ENCODE measurements around the gene HNF1A. TPM values are rescaled to one million over a fixed set of nuclear protein-coding genes. Genes with fewer than 3 reads are reported as not detected.

HNF1A gene
- total and polyA plus RNA-seq, 9 of the 15 experiments (the other 6 are each of a cell fraction or from before 2014, with no cell fraction given): not detected

- no peak for TF ChIP-seq ZNF76 (CRISPR knock-in tag; IDR thresholded peaks at IDR 0.05; ENCODE audit: borderline replicate concordance)
- TF ChIP-seq ZNF121 (CRISPR knock-in tag; conservative IDR thresholded peaks at IDR 0.05): 0 out of 2 replicates have a peak, but pooled peaks have one; percentile 4
These were observed 36.9 kb upstream of the HNF1A start (continued) for GRCh38 chr12:120941412-120941811.

DNA sequence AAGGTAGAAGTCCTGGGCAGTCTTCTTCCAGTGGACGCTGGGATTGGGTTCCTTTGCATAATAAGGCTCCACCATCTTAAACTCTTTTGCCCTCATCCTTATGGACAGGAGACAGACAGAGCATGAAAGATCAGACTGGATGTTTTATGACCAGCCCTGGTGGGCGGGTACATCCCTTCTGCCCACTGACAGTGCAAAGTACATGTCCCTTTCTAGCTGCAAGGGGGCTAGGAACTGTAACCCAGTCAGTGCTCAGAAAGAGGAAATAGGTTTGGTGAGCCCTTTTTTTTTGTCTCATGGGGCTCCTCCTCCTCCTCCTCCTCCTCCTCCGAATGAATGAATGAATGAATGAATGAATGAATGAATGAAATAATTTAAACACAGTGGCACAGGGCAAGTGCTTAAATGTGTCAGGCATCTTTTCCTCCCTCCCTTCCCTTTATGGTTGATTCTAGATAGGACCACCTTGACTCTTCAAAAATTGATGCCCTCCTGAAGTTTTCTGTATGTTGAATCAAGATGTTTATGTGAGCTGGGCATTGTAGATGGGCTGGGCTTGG is 36.4 kb upstream of the HNF1A start:
- in situ Hi-C loops (cut with MboI) (no loop called here), intact Hi-C loops (cut with micrococcal nuclease) (no loop called here)
- TF ChIP-seq MTA2 (IDR thresholded peaks at IDR 0.05; ENCODE audit: low read depth) (no peak), ZNF224 (CRISPR knock-in tag; IDR thresholded peaks at IDR 0.05) (no peak), ZNF24 (IDR thresholded peaks at IDR 0.05) (peak; percentile 92)
- H3K79me2 ChIP-seq (ENCODE audit: control insufficient read depth, insufficient read depth, low read length): no peaks in the 10 kb centered on the region
- FAIRE-seq (no peak), ATAC-seq (no peak; the same call in 2 of the 3 replicates), DNase-seq (ENCODE audit: extremely low read depth in 1 of 4, low spot score in 3 of 4) (no peak)
- WGBS (ENCODE audit: insufficient coverage, low coverage, missing lambda C conversion rate): 18% methylated on average over 2 of the region's 3 CpGs
- no peak overlapping the region for H2AFZ ChIP-seq (ENCODE audit: low read depth, low read length)
- H3K27ac ChIP-seq (ENCODE audit: extremely low read depth, low read depth, low read length): no peak overlapping the region
- H3K9me3 ChIP-seq (replicated peaks; ENCODE audit: control insufficient read depth, insufficient read depth, low read depth, low read length): no peaks in the 10 kb centered on the region
- no peak overlapping the region for H3K9ac ChIP-seq (ENCODE audit: insufficient read depth in 1 of 2, low read depth in 2 of 2, low read length in 2 of 2)
- H3K27me3 ChIP-seq (ENCODE audit: control insufficient read depth in 2 of 2, insufficient read depth in 2 of 2, low read length in 2 of 2): peaks cover 5% of the 10 kb centered on the region in 2 experiments; a peak in 1 of 5 replicates
- H3K4me2 ChIP-seq (ENCODE audit: insufficient read depth, low read length): no peak overlapping the region
- no peaks in the 10 kb centered on the region for H3K36me3 ChIP-seq (ENCODE audit: control insufficient read depth, insufficient read depth, low read length)
- no peak overlapping the region for H3K4me3 ChIP-seq
- no TSS peak for BruUV-seq (replicated peaks)
- no peaks in the 10 kb centered on the region for H3K9me1 ChIP-seq (ENCODE audit: control insufficient read depth, insufficient read depth, low read length)
- POLR2A ChIA-PET: no interaction called here
- peaks cover 3 to 6% of the 10 kb centered on the region in 2 experiments; a peak in 2 of 5 replicates for H3K4me1 ChIP-seq (replicated peaks in 1 of 2; ENCODE audit: control insufficient read depth in 2 of 2, insufficient read depth in 2 of 2, low read length in 2 of 2)
- no peaks in the 10 kb centered on the region for H4K20me1 ChIP-seq (replicated peaks; ENCODE audit: control insufficient read depth, insufficient read depth, low read length)
- CTCF ChIA-PET (ENCODE audit: low intra/inter-chr PET ratio): no interaction called here

Data from K562 (cell line).